T-cell (primary cell): ENCODE data around the gene HOXA10. TPM values are rescaled to one million over a fixed set of nuclear protein-coding genes. Genes with fewer than 3 reads are reported as not detected.

ENCODE experiments used
- ATAC-seq, 4 experiments: fragments of 200-7000 bp in 3 of 4; fragments of 150-1000 bp in 1 of 4; cut with Tn5 transposase; replicated peaks in 1 of 4; 1 replicate in 3 of 4; 2 replicates in 1 of 4; pipeline ENCODE4 v1.10.0; 2021; ENCODE audit warnings: moderate library complexity in 3 of 4, mild to moderate bottlenecking in 2 of 4, moderate number of reproducible peaks in 1 of 4
- CTCF ChIA-PET, 2 donors: fragments of 300-600 bp; sonication (Branson Sonifier 250); formaldehyde crosslinking; loops; one replicate each; lab custom pipeline; 2022; ENCODE audit warnings: antibody characterized with exemption in 2 of 2; lab: Charles Lee
- POLR2A ChIA-PET, 2 donors: fragments of 300-600 bp; sonication (Branson Sonifier 250); formaldehyde crosslinking; loops; one replicate each; lab custom pipeline; 2022; ENCODE audit warnings: antibody characterized with exemption in 2 of 2; lab: Charles Lee
- DNase-seq, 35 experiments: peaks; one replicate each; pipeline versions ENCODE4 v3.0.0 to v3.0.0-alpha.2; 2013 to 2023
- H3K27ac ChIP-seq: one replicate; pipeline ENCODE4 v1.5.1; 2013; ENCODE audit warnings: low read length
- H3K27me3 ChIP-seq, 2 experiments: replicated peaks in 1 of 2; 1 replicate in 1 of 2; 2 replicates in 1 of 2; pipeline versions ENCODE4 v1.6.1 to v1.7.0; 2013; ENCODE audit warnings: low read length in 1 of 2, mixed read lengths in 1 of 2; ENCODE audit not compliant: control insufficient read depth in 2 of 2, insufficient read depth in 2 of 2; ENCODE audit errors: extremely low read depth in 1 of 2
- H3K36me3 ChIP-seq, 2 donors: 1 replicate in 1 of 2; 2 replicates in 1 of 2; pipeline versions ENCODE4 v1.6.1 to v1.7.0; 2013; ENCODE audit warnings: low read length in 1 of 2; ENCODE audit not compliant: control insufficient read depth in 2 of 2, insufficient read depth in 1 of 2; ENCODE audit errors: extremely low read depth in 1 of 2
- H3K4me1 ChIP-seq, 2 experiments: 1 replicate in 1 of 2; 2 replicates in 1 of 2; pipeline versions ENCODE4 v1.6.1 to v1.7.0; 2013; ENCODE audit warnings: low read length in 2 of 2, mixed read lengths in 1 of 2; ENCODE audit not compliant: insufficient read depth in 2 of 2, control insufficient read depth in 1 of 2; ENCODE audit errors: extremely low read depth in 1 of 2
- H3K4me3 ChIP-seq, 2 donors: 1 replicate in 1 of 2; 2 replicates in 1 of 2; pipeline versions ENCODE4 v1.5.1 to v1.7.0; 2013; ENCODE audit warnings: mild to moderate bottlenecking in 2 of 2, low read length in 1 of 2, moderate library complexity in 1 of 2; ENCODE audit not compliant: control insufficient read depth in 1 of 2; ENCODE audit errors: extremely low read depth in 1 of 2
- H3K9me3 ChIP-seq: 2 replicates; pipeline ENCODE4 v1.7.0; 2013
- H3K27ac Mint-ChIP-seq, 2 donors: one replicate each; pipeline ENCODE4 v1.8.0; 2020 to 2021; ENCODE audit warnings: mild to moderate bottlenecking in 2 of 2, mixed read lengths in 2 of 2
- H3K27me3 Mint-ChIP-seq, 2 donors: one replicate each; pipeline ENCODE4 v1.8.0; 2021 to 2022; ENCODE audit warnings: mixed read lengths in 2 of 2
- H3K36me3 Mint-ChIP-seq: one replicate; pipeline ENCODE4 v1.8.0; 2021; ENCODE audit warnings: mixed read lengths
- H3K4me1 Mint-ChIP-seq, 3 donors: one replicate each; pipeline ENCODE4 v1.8.0; 2020 to 2022; ENCODE audit warnings: mixed read lengths in 3 of 3, mild to moderate bottlenecking in 1 of 3
- H3K4me3 Mint-ChIP-seq, 3 donors: one replicate each; pipeline ENCODE4 v1.8.0; 2020 to 2022; ENCODE audit warnings: mild to moderate bottlenecking in 3 of 3, mixed read lengths in 3 of 3, moderate library complexity in 3 of 3
- H3K9me3 Mint-ChIP-seq, 3 donors: one replicate each; pipeline ENCODE4 v1.8.0; 2020 to 2022; ENCODE audit warnings: mixed read lengths in 3 of 3
- WGBS: methylation state at CpG from one replicate; pipeline ENCODE4 v1.1.5; 2013; ENCODE audit warnings: missing lambda C conversion rate; ENCODE audit not compliant: insufficient coverage; 5-methylcytosine and 5-hydroxymethylcytosine counted together
- total RNA-seq, 35 experiments: library from RNA in 6 of 35; stranded (reverse) in 6 of 35; fragments of 120-200 nt in 1 of 35; gene quantifications; one replicate each; pipeline versions ENCODE4 v1.2.1 to v1.2.4 and lab custom pipeline; 2013 to 2026

The HOXA10 gene
- total RNA-seq, 5 donors from 2014 or later (not counting 1 experiment from before 2014, with no cell fraction given), result 0.36 to 0.75 (median 0.51) TPM; not detected in 2

- no CpG with 5 or more reads among the region's 1 CpG for WGBS
- H3K4me1 ChIP-seq, result peaks cover 0 to 18% of the 10 kb centered on the region in 2 experiments
- peaks cover 0 to 38% of the 10 kb centered on the region in 2 experiments for H3K27me3 ChIP-seq
- H3K4me1 Mint-ChIP-seq, result peaks cover 0 to 15% (median 4%) of the 10 kb centered on the region in 3 donors
- no peak overlapping the region for H3K4me3 ChIP-seq
- no peak overlapping the region for H3K4me3 Mint-ChIP-seq
- no peak for ATAC-seq
- no peaks in the 10 kb centered on the region for H3K9me3 Mint-ChIP-seq
- no peaks in the 10 kb centered on the region for H3K36me3 ChIP-seq
- POLR2A ChIA-PET, result no interaction called here
- H3K27ac Mint-ChIP-seq, result no peak overlapping the region
- H3K36me3 Mint-ChIP-seq, result no peaks in the 10 kb centered on the region
- no peaks in the 10 kb centered on the region for H3K9me3 ChIP-seq
- DNase-seq, result no peak
- CTCF ChIA-PET, result no interaction called here
- H3K27me3 Mint-ChIP-seq, result peaks cover 41 to 68% of the 10 kb centered on the region in 2 donors
- no peak overlapping the region for H3K27ac ChIP-seq
These were observed 35.6 kb downstream of the HOXA10 start for GRCh38 chr7:27138472-27138871.

GRCh38 chr7:27137640-27138315 lies 36.3 kb downstream of the HOXA10 start:
- ATAC-seq (no peak), DNase-seq (no peak)
- Histone ChIP-seq H3K9me3 (no peaks in the 10 kb centered on the region), H3K4me3 (no peak overlapping the region), H3K27me3 (peaks cover 0 to 36% of the 10 kb centered on the region in 2 experiments), H3K27ac (no peak overlapping the region), H3K36me3 (no peaks in the 10 kb centered on the region), H3K4me1 (peaks cover 0 to 18% of the 10 kb centered on the region in 2 experiments)
- Mint-ChIP-seq H3K4me3 (no peak overlapping the region), H3K4me1 (peaks cover 0 to 15% (median 4%) of the 10 kb centered on the region in 3 donors), H3K27ac (no peak overlapping the region), H3K27me3 (peaks cover 40 to 72% of the 10 kb centered on the region in 2 donors), H3K9me3 (no peaks in the 10 kb centered on the region), H3K36me3 (no peaks in the 10 kb centered on the region)
- 100% methylated on average over 1 of the region's 2 CpGs for WGBS
- ChIA-PET CTCF (interaction anchor here in 1 of 2 donors (0.5 kb wide), 2 partner anchors 467 to 1909 kb away, joined by 3 to 10 read pairs; partner anchors contain the start of gene NPVF), POLR2A (no interaction called here)

GRCh38 chr7:27134392-27134791 lies 39.7 kb downstream of the HOXA10 start:
- ChIA-PET POLR2A (no interaction called here), CTCF (interaction anchor here in 1 of 2 donors (1.0 to 1.3 kb wide), 2 partner anchors 14 to 469 kb away, joined by 3 to 4 read pairs; no protein-coding TSS in a partner anchor)
- Mint-ChIP-seq H3K36me3 (no peaks in the 10 kb centered on the region), H3K27ac (no peak overlapping the region), H3K4me3 (no peak overlapping the region), H3K4me1 (peaks cover 0 to 15% (median 4%) of the 10 kb centered on the region in 3 donors), H3K27me3 (peaks cover 29 to 63% of the 10 kb centered on the region in 2 donors), H3K9me3 (no peaks in the 10 kb centered on the region)
- H3K27me3 ChIP-seq, result peaks cover 0 to 25% of the 10 kb centered on the region in 2 experiments
- 0% methylated on average over 1 of the region's 2 CpGs for WGBS
- H3K36me3 ChIP-seq, result no peaks in the 10 kb centered on the region
- no peak overlapping the region for H3K4me3 ChIP-seq
- peaks cover 4 to 19% of the 10 kb centered on the region in 2 experiments for H3K4me1 ChIP-seq
- DNase-seq, result no peak
- H3K27ac ChIP-seq, result no peak overlapping the region
- no peak for ATAC-seq
- no peaks in the 10 kb centered on the region for H3K9me3 ChIP-seq

- ATAC-seq (no peak), DNase-seq (no peak)
- Histone ChIP-seq H3K36me3 (no peaks in the 10 kb centered on the region), H3K4me1 (peaks cover 4 to 19% of the 10 kb centered on the region in 2 experiments), H3K4me3 (no peak overlapping the region), H3K27me3 (peaks cover 0 to 25% of the 10 kb centered on the region in 2 experiments), H3K9me3 (no peaks in the 10 kb centered on the region), H3K27ac (no peak overlapping the region)
- H3K27ac Mint-ChIP-seq, result no peak overlapping the region
- H3K4me1 Mint-ChIP-seq, result peaks cover 0 to 15% (median 5%) of the 10 kb centered on the region in 3 donors
- H3K27me3 Mint-ChIP-seq, result peaks cover 25 to 65% of the 10 kb centered on the region in 2 donors
- H3K4me3 Mint-ChIP-seq, result no peak overlapping the region
- ChIA-PET POLR2A (no interaction called here), CTCF (interaction anchor here (0.6 to 1.3 kb wide), 2 partner anchors 15 to 782 kb away, joined by 4 to 6 read pairs; no protein-coding TSS in a partner anchor)
- no peaks in the 10 kb centered on the region for H3K9me3 Mint-ChIP-seq
- WGBS, result 83% methylated on average over 3 of the region's 18 CpGs
- H3K36me3 Mint-ChIP-seq, result no peaks in the 10 kb centered on the region
These were observed 40.5 kb downstream of the HOXA10 start for GRCh38 chr7:27133409-27134231.

GRCh38 chr7:27132978-27133377 lies 41.1 kb downstream of the HOXA10 start:
- peaks cover 0 to 25% of the 10 kb centered on the region in 2 experiments for H3K27me3 ChIP-seq
- H3K27me3 Mint-ChIP-seq, result peaks cover 25 to 60% of the 10 kb centered on the region in 2 donors
- WGBS, result 79% methylated on average over 5 of the region's 6 CpGs
- CTCF ChIA-PET, result no interaction called here
- H3K4me1 ChIP-seq, result peaks cover 4 to 19% of the 10 kb centered on the region in 2 experiments
- H3K36me3 ChIP-seq, result no peaks in the 10 kb centered on the region
- peaks cover 0 to 15% (median 5%) of the 10 kb centered on the region in 3 donors for H3K4me1 Mint-ChIP-seq
- no peaks in the 10 kb centered on the region for H3K9me3 Mint-ChIP-seq
- H3K27ac ChIP-seq, result no peak overlapping the region
- H3K9me3 ChIP-seq, result no peaks in the 10 kb centered on the region
- no peaks in the 10 kb centered on the region for H3K36me3 Mint-ChIP-seq
- no peak overlapping the region for H3K4me3 ChIP-seq
- H3K27ac Mint-ChIP-seq, result no peak overlapping the region
- ATAC-seq, result no peak
- POLR2A ChIA-PET, result no interaction called here
- no peak for DNase-seq
- H3K4me3 Mint-ChIP-seq, result no peak overlapping the region

- peaks cover 18 to 60% of the 10 kb centered on the region in 2 donors for H3K27me3 Mint-ChIP-seq
- ATAC-seq, result no peak
- peaks cover 0 to 24% of the 10 kb centered on the region in 2 experiments for H3K27me3 ChIP-seq
- H3K36me3 Mint-ChIP-seq, result no peaks in the 10 kb centered on the region
- H3K27ac ChIP-seq, result no peak overlapping the region
- H3K4me1 ChIP-seq, result peaks cover 4 to 19% of the 10 kb centered on the region in 2 experiments
- CTCF ChIA-PET, result interaction anchor here (0.6 to 2.2 kb wide), 2 partner anchors 18 to 545 kb away, joined by 3 to 9 read pairs; no protein-coding TSS in a partner anchor
- DNase-seq, result no peak
- H3K36me3 ChIP-seq, result no peaks in the 10 kb centered on the region
- H3K27ac Mint-ChIP-seq, result no peak overlapping the region
- 86% methylated on average over 1 of the region's 2 CpGs for WGBS
- H3K4me3 ChIP-seq, result no peak overlapping the region
- H3K4me1 Mint-ChIP-seq, result peaks cover 0 to 15% (median 5%) of the 10 kb centered on the region in 3 donors
- no peaks in the 10 kb centered on the region for H3K9me3 ChIP-seq
- POLR2A ChIA-PET, result no interaction called here
- H3K4me3 Mint-ChIP-seq, result peak overlapping the region in 1 of 3 donors; percentile 73
- H3K9me3 Mint-ChIP-seq, result no peaks in the 10 kb centered on the region
These were observed 41.9 kb downstream of the HOXA10 start for GRCh38 chr7:27132214-27132613.
